ENCODE measurements around the gene VPS37C.

VPS37C gene

DNA sequence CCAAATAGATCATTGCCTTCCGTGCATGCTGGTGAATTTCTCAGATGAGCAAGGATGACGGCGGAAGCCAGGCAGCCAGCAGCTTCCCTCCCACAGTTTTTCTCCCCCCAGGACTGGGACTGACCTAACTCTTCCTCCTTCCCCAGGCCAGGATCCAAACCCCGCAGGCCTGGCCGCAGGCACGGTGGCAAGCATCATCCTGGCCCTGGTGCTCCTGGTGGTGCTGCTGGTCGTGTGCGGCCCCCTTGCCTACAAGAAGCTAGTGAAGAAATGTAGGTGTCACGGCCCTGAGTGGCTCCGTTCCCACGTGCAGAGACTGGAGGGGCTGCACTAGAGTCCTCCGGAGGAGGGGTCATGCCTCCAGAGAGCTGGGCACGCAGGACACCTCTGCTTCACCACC lies 38.5 kb downstream of the VPS37C start:
- TF ChIP-seq, protein P1, sequence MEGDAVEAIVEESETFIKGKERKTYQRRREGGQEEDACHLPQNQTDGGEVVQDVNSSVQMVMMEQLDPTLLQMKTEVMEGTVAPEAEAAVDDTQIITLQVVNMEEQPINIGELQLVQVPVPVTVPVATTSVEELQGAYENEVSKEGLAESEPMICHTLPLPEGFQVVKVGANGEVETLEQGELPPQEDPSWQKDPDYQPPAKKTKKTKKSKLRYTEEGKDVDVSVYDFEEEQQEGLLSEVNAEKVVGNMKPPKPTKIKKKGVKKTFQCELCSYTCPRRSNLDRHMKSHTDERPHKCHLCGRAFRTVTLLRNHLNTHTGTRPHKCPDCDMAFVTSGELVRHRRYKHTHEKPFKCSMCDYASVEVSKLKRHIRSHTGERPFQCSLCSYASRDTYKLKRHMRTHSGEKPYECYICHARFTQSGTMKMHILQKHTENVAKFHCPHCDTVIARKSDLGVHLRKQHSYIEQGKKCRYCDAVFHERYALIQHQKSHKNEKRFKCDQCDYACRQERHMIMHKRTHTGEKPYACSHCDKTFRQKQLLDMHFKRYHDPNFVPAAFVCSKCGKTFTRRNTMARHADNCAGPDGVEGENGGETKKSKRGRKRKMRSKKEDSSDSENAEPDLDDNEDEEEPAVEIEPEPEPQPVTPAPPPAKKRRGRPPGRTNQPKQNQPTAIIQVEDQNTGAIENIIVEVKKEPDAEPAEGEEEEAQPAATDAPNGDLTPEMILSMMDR (IDR thresholded peaks at IDR 0.05): no peak

DNA sequence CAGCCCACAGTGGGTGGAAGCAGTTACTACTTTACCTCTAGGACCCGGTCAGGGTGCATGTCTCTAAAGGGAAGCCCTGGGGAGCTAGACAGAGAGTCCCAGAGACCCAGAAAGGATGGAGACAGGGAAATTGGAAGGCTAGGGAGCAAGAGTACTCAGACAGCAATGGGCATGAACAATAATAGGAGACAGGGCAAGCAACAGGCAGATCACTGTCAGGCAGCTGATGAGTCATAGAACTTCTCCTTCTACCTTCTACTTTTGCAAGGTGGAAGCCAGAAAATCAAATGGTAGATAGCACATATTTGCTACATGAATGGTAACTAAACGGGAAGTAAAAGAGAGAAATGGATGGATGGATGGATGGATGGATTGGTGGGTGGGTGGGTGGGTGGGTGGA lies 39.3 kb downstream of the VPS37C start:
- TF ChIP-seq, protein P1 (IDR thresholded peaks at IDR 0.05): no peak

DNA sequence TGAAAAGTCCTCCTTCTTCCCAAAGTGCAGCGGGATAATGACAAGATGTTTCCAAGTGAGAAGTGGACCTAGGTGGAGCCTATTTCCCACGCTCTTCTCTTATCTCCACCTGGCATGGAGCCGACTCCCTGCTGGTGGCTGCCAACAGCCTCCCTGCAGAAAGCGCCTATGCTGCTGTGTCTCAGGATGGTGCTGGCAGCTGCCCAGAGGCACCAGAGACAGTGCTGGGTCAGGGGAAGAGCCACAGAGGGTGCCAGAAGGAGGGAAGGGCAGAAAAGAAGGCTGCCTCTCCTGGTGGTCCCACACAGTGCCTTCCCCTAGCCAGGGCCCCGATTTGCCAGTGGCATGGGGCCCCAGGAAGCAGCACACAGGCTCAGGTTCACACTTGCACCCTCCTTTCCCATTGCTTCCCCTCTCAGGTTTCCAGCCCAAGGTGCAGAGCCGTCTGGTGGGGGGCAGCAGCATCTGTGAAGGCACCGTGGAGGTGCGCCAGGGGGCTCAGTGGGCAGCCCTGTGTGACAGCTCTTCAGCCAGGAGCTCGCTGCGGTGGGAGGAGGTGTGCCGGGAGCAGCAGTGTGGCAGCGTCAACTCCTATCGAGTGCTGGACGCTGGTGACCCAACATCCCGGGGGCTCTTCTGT lies 39.9 kb downstream of the VPS37C start:
- TF ChIP-seq, protein P1 (IDR thresholded peaks at IDR 0.05): no peak

DNA sequence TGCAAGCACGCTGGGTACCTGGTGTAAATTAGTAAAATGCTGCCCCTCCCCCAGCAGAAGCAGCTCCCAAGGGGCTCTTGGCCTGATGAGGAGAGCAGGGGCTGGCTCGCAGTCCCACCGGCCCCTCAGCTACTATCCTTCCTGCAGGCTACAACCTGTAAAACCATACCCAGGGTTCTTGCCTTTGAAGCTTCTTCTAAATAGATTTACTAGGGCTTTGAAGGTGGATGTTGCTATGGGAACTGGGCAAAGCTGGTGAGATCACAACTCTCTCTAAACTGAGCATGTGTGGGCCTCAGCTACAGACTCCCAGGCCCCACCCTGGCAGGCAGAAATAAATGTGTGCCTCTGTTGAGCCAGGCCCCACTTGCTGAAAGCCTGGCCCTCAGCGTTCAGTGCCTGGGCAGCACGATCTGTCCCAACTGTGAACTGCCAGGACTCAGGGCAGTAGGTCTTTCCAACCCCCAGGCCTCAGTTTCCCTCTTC lies 40.5 kb downstream of the VPS37C start:
- TF ChIP-seq, protein P1 (IDR thresholded peaks at IDR 0.05): no peak

DNA sequence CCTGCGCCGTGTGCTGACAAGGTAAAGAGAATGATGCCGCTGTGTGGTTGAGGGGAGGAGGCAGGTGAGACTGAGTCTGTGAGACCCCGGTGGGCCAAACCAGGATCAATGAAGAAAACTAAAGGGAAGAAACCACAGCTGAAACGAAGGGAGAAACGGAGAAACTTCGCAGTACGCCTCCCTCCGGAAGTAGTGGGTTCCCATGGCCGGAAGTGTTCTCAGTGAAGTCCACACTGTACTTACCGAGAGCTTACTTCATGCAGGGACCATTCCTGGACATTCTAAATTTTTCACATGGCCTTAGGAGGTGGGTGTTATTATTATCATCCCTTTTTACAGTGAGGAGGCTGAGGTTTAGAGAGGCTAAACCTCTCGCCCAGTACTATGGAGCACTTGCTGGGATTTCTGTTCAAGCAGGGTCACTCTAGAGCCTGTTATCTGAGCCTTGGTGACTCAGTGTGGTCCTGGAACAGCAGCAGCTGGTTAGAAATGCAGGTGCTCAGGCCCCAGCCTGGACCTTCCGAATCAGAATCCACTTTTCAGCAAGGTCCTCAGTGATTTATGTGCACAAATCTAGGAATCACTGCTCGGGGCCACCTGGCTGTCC lies 41.0 kb downstream of the VPS37C start:
- TF ChIP-seq, protein P1 (IDR thresholded peaks at IDR 0.05): no peak

DNA sequence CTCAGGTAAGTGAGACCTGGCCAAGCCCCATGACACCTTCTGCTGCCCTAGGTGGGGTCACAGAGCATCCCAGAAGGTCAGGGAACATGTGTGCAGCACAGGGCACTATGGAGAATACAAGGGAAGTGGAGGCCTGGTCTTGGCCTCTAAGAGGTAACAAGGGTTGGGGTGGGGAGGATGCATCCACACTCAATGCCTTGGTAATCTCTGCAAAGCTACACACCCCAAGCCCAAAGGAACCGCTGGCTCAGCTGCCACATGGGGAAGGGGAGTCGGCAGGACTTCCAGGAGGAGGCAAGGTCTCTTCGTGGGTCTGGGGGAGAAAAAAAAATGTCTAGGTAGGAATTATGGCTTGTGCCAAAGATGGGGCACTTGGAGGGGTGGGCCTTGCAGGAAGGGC lies 41.7 kb downstream of the VPS37C start:
- TF ChIP-seq, protein P1 (IDR thresholded peaks at IDR 0.05): no peak

DNA sequence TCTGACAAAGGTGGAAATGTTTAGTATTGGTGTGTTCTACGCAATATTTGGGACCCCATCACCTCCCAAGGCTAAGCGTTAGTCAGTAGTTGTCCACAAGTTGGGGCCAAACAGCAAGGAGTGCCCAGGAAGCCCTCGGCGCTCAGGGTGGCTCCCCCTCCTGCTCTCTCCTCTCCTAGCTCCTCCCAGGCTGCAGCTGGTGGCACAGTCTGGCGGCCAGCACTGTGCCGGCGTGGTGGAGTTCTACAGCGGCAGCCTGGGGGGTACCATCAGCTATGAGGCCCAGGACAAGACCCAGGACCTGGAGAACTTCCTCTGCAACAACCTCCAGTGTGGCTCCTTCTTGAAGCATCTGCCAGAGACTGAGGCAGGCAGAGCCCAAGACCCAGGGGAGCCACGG lies 42.2 kb downstream of the VPS37C start:
- TF ChIP-seq, protein P1 (IDR thresholded peaks at IDR 0.05): no peak
